ENCODE results near the gene WDFY2. TPM values are rescaled to one million over a fixed set of nuclear protein-coding genes. Genes with fewer than 3 reads are reported as not detected.

WDFY2 gene
- total and polyA plus RNA-seq, 10 of the 15 experiments (the other 5 are each of a cell fraction or from before 2014, with no cell fraction given) = 2.1 to 13.0 (median 8.1) TPM

- no peaks in the 10 kb centered on the region for H4K20me1 ChIP-seq (ENCODE audit: control insufficient read depth, insufficient read depth)
- peaks cover 3% of the 10 kb centered on the region; the same call in 1 of the 2 replicates for H3K4me1 ChIP-seq (ENCODE audit: control insufficient read depth, insufficient read depth, low read length)
- peak; percentile 73 for ATAC-seq
- intact Hi-C loops (cut with micrococcal nuclease; ENCODE audit: unreplicated experiment) (no loop called here), in situ Hi-C loops (cut with MboI) (no loop called here)
- no peak overlapping the region for H3K27ac ChIP-seq (ENCODE audit: control insufficient read depth, insufficient read depth)
- ChIA-PET RAD21 (ENCODE audit: unreplicated experiment) (interaction anchor here (0.7 to 3.4 kb wide), 13 partner anchors 9 to 212 kb away, joined by 3 to 21 read pairs (median 3); partner anchors contain the start of gene INTS6), POLR2A (interaction anchor here (0.6 to 2.1 kb wide), 10 partner anchors 9 to 263 kb away, joined by 3 to 6 read pairs (median 4); no protein-coding TSS in a partner anchor), SMC1A (ENCODE audit: uncharacterized antibody, unreplicated experiment) (interaction anchor here (0.7 to 3.1 kb wide), 13 partner anchors 9 to 243 kb away, joined by 3 to 27 read pairs (median 6); no protein-coding TSS in a partner anchor), CTCF (interaction anchor here (0.8 kb wide), 1 partner anchor 10 kb away, joined by 3 read pairs; no protein-coding TSS in a partner anchor)
- BruUV-seq (replicated peaks) = no TSS peak
- H3K36me3 ChIP-seq (ENCODE audit: control insufficient read depth in 2 of 2, insufficient read depth in 2 of 2, low read length in 1 of 2) = no peaks in the 10 kb centered on the region
- no peak overlapping the region for H3K4me3 ChIP-seq
- TF ChIP-seq SUZ12 (IDR thresholded peaks at IDR 0.05; ENCODE audit: unreplicated experiment) (no peak), SPI1 (IDR thresholded peaks at IDR 0.05; ENCODE audit: borderline replicate concordance, insufficient read depth, low read depth, low read length) (peak; percentile 65; the same call in 1 of the 2 replicates), RAD51 (IDR thresholded peaks at IDR 0.05) (0 out of 2 replicates have a peak, but pooled peaks have one; percentile 9), POLR2A (IDR thresholded peaks at IDR 0.05; ENCODE audit: low read depth, low read length) (no peak)
- no peaks in the 10 kb centered on the region for H3K9me3 ChIP-seq (replicated peaks; ENCODE audit: control insufficient read depth, insufficient read depth, low read length)
- 86% methylated on average over 2 of the region's 2 CpGs for WGBS (ENCODE audit: insufficient coverage, insufficient replicate concordance, low lambda C conversion rate, missing lambda C conversion rate)
- H3K4me2 ChIP-seq (ENCODE audit: control insufficient read depth, insufficient read depth) = peak overlapping the region; percentile 47; the same call in 1 of the 2 replicates
- H3K9ac ChIP-seq (ENCODE audit: control insufficient read depth, insufficient read depth, low read length) = no peak overlapping the region
- no peaks in the 10 kb centered on the region for H3K79me2 ChIP-seq (ENCODE audit: control insufficient read depth, insufficient read depth, low read length)
- no peak for FAIRE-seq
- DNase-seq (ENCODE audit: low read depth, low spot score) = no peak
- H2AFZ ChIP-seq (ENCODE audit: control insufficient read depth, low read depth, low read length) = peak overlapping the region; percentile 46
- no peaks in the 10 kb centered on the region for H3K27me3 ChIP-seq (replicated peaks in 1 of 2; ENCODE audit: control insufficient read depth in 2 of 2, insufficient read depth in 2 of 2, low read length in 1 of 2)
Measured at GRCh38 chr13:51552027-51552426, 32.2 kb upstream of the WDFY2 start.

- Histone ChIP-seq H4K20me1 (ENCODE audit: control insufficient read depth, insufficient read depth) (no peaks in the 10 kb centered on the region), H3K4me2 (ENCODE audit: control insufficient read depth, insufficient read depth) (no peak overlapping the region), H3K79me2 (ENCODE audit: control insufficient read depth, insufficient read depth, low read length) (no peaks in the 10 kb centered on the region), H3K9ac (ENCODE audit: control insufficient read depth, insufficient read depth, low read length) (no peak overlapping the region), H3K4me1 (ENCODE audit: control insufficient read depth, insufficient read depth, low read length) (peaks cover 3% of the 10 kb centered on the region; the same call in 1 of the 2 replicates), H3K27me3 (replicated peaks in 1 of 2; ENCODE audit: control insufficient read depth in 2 of 2, insufficient read depth in 2 of 2, low read length in 1 of 2) (no peaks in the 10 kb centered on the region), H3K4me3 (no peak overlapping the region), H3K36me3 (ENCODE audit: control insufficient read depth in 2 of 2, insufficient read depth in 2 of 2, low read length in 1 of 2) (no peaks in the 10 kb centered on the region), H2AFZ (ENCODE audit: control insufficient read depth, low read depth, low read length) (no peak overlapping the region), H3K9me3 (replicated peaks; ENCODE audit: control insufficient read depth, insufficient read depth, low read length) (no peaks in the 10 kb centered on the region), H3K27ac (ENCODE audit: control insufficient read depth, insufficient read depth) (no peak overlapping the region)
- ATAC-seq = no peak
- no peak for FAIRE-seq
- SMC1A ChIA-PET (ENCODE audit: uncharacterized antibody, unreplicated experiment) = interaction anchor here (0.9 to 2.3 kb wide), 4 partner anchors 8 to 100 kb away, joined by 3 to 7 read pairs (median 4); no protein-coding TSS in a partner anchor
- CTCF ChIA-PET = no interaction called here
- POLR2A ChIA-PET = no interaction called here
- no TSS peak for BruUV-seq (replicated peaks)
- intact Hi-C loops (cut with micrococcal nuclease; ENCODE audit: unreplicated experiment) (no loop called here), in situ Hi-C loops (cut with MboI) (no loop called here)
- RAD21 ChIA-PET (ENCODE audit: unreplicated experiment) = interaction anchor here (1.4 to 3.4 kb wide), 2 partner anchors 9 to 99 kb away, joined by 3 to 21 read pairs; partner anchors contain the start of gene INTS6
- 83% methylated on average over 2 of the region's 2 CpGs for WGBS (ENCODE audit: insufficient coverage, insufficient replicate concordance, low lambda C conversion rate, missing lambda C conversion rate)
- no peak for DNase-seq (ENCODE audit: low read depth, low spot score)
- TF ChIP-seq CREM (IDR thresholded peaks at IDR 0.05; ENCODE audit: low read depth) (no peak), LARP7 (IDR thresholded peaks at IDR 0.05) (no peak), IKZF1 (conservative IDR thresholded peaks at IDR 0.05) (no peak), RAD51 (IDR thresholded peaks at IDR 0.05) (no peak), E4F1 (IDR thresholded peaks at IDR 0.05; ENCODE audit: borderline replicate concordance, partially characterized antibody) (no peak)
- TF ChIP-seq, protein P1, sequence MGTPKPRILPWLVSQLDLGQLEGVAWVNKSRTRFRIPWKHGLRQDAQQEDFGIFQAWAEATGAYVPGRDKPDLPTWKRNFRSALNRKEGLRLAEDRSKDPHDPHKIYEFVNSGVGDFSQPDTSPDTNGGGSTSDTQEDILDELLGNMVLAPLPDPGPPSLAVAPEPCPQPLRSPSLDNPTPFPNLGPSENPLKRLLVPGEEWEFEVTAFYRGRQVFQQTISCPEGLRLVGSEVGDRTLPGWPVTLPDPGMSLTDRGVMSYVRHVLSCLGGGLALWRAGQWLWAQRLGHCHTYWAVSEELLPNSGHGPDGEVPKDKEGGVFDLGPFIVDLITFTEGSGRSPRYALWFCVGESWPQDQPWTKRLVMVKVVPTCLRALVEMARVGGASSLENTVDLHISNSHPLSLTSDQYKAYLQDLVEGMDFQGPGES (IDR thresholded peaks at IDR 0.05) = no peak
- TF ChIP-seq, protein P2, sequence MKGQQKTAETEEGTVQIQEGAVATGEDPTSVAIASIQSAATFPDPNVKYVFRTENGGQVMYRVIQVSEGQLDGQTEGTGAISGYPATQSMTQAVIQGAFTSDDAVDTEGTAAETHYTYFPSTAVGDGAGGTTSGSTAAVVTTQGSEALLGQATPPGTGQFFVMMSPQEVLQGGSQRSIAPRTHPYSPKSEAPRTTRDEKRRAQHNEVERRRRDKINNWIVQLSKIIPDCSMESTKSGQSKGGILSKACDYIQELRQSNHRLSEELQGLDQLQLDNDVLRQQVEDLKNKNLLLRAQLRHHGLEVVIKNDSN (IDR thresholded peaks at IDR 0.05; ENCODE audit: borderline replicate concordance, extremely low read length, insufficient read depth, low read depth, low read length) = no peak
Measured at GRCh38 chr13:51553531-51553930, 30.7 kb upstream of the WDFY2 start.

Measured in GM12878 (cell line).